Aorta (tissue), 5 donors: Measurements from ENCODE around the gene PLXNC1. TPM values are rescaled to one million over a fixed set of nuclear protein-coding genes. Genes with fewer than 3 reads are reported as not detected.

Source experiments
- ATAC-seq: fragments of 200-7000 bp; cut with Tn5 transposase; one replicate; pipeline ENCODE4 v1.9.1; 2022; ENCODE audit warnings: moderate library complexity; ENCODE audit not compliant: low FRiP score
- DNase-seq, 2 donors: peaks; one replicate each; pipeline ENCODE4 v3.0.0-alpha.2; 2020
- H3K27ac ChIP-seq, 2 donors: one replicate each; pipeline ENCODE4 v1.5.1; 2013; ENCODE audit warnings: low read length in 2 of 2, mild to moderate bottlenecking in 2 of 2, moderate library complexity in 2 of 2, control low read depth in 1 of 2, inconsistent platforms in 1 of 2, low read depth in 1 of 2
- H3K27me3 ChIP-seq, 2 donors: one replicate each; pipeline ENCODE4 v1.6.1; 2013; ENCODE audit warnings: control low read depth in 1 of 2, low read length in 1 of 2, mild to moderate bottlenecking in 1 of 2, moderate library complexity in 1 of 2; ENCODE audit not compliant: insufficient read depth in 2 of 2, control insufficient read depth in 1 of 2
- H3K36me3 ChIP-seq, 2 donors: one replicate each; pipeline ENCODE4 v1.6.1; 2013; ENCODE audit warnings: control low read depth in 1 of 2, low read length in 1 of 2, mild to moderate bottlenecking in 1 of 2; ENCODE audit not compliant: insufficient read depth in 2 of 2, control insufficient read depth in 1 of 2
- H3K4me1 ChIP-seq, 2 donors: one replicate each; pipeline ENCODE4 v1.6.1; 2013; ENCODE audit warnings: low read length in 2 of 2, control low read depth in 1 of 2, mild to moderate bottlenecking in 1 of 2, moderate library complexity in 1 of 2; ENCODE audit not compliant: insufficient read depth in 2 of 2, control insufficient read depth in 1 of 2
- H3K4me3 ChIP-seq, 2 donors: one replicate each; pipeline ENCODE4 v1.5.1; 2013; ENCODE audit warnings: low read length in 2 of 2, control low read depth in 1 of 2, mild to moderate bottlenecking in 1 of 2
- H3K9me3 ChIP-seq: one replicate; pipeline ENCODE4 v1.6.1; 2013; ENCODE audit warnings: mild to moderate bottlenecking, low read length; ENCODE audit not compliant: control insufficient read depth
- WGBS, 2 donors: extraction: QIAGEN DNeasy Blood & Tissue Kit; methylation state at CpG; one replicate each; pipeline ENCODE4 v1.1.7; 2013; 5-methylcytosine and 5-hydroxymethylcytosine counted together
- intact Hi-C, 2 donors: fragments of 100-400 bp; cut with DNase I; formaldehyde crosslinking; loops; one replicate each; pipeline versions ENCODE4 v1.14.2 to v1.15.0; 2022
- polyA plus RNA-seq, 2 donors: library from polyadenylated mRNA; stranded (reverse); fragments of 200-250 nt; gene quantifications; one replicate each; pipeline ENCODE4 v1.2.3, GENCODE V29; 2013
- total RNA-seq, 2 donors: library from RNA; stranded (reverse); fragmentation: NEBNext Ultra II Directional; extraction: Animal tissue kit (Norgen Biotek cat#: 25700); gene quantifications; one replicate each; pipeline ENCODE4 v1.2.1, GENCODE V29; 2021
- donor health status: healthy with polysubstance abuse.
- donor health status: Bipolar disorder and iron deficiency.
- donor health status: DM: no; HTN: no; CAD: no.
- donor health status: DM: no; HTN: no; CAD: no.
- donor health status: DM: yes; HTN: yes; CAD: no.

Gene PLXNC1
- total and polyA plus RNA-seq, 4 donors, result 1.2 to 26.8 (median 5.4) TPM

- ATAC-seq (no peak), DNase-seq (no peak)
- H3K27ac ChIP-seq, result no peak overlapping the region
- no peaks in the 10 kb centered on the region for H3K27me3 ChIP-seq
- H3K4me1 ChIP-seq, result no peaks in the 10 kb centered on the region
- no peaks in the 10 kb centered on the region for H3K36me3 ChIP-seq
- H3K9me3 ChIP-seq, result peaks cover 5% of the 10 kb centered on the region
- H3K4me3 ChIP-seq, result no peak overlapping the region
- intact Hi-C loops, result no loop called here
These were observed 29.7 kb downstream of the PLXNC1 start for GRCh38 chr12:94178054-94178453.

DNA sequence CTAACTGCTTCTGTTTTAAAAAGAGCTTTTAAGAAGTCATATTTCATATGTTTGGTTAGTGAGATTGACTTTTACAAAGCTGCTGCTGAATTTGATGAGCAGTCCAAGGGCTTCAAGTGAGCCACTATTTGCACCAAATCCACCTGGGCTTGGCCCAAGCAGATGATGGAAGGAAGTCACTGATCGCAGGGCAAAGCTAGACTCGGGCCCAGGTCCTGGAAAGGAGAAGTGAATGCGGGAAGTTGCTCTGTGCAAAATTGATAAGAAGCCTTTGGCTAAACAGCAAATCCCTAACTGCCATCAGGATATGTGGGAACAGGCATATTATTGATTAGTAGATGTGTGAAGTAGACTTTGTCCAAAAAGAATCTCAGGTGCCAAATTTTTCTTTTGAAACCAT lies 30.5 kb downstream of the PLXNC1 start:
- WGBS, 2 donors, result 88 to 93% methylated on average over 3 of the region's 3 CpGs
- Histone ChIP-seq H3K36me3 (no peaks in the 10 kb centered on the region), H3K9me3 (peaks cover 5% of the 10 kb centered on the region), H3K27ac (no peak overlapping the region), H3K4me1 (no peaks in the 10 kb centered on the region), H3K4me3 (no peak overlapping the region), H3K27me3 (no peaks in the 10 kb centered on the region)
- no peak for ATAC-seq
- no peak for DNase-seq
- intact Hi-C loops, result no loop called here

GRCh38 chr12:94179723-94180122 lies 31.3 kb downstream of the PLXNC1 start:
- H3K27me3 ChIP-seq, result no peaks in the 10 kb centered on the region
- no peak for ATAC-seq
- no peak overlapping the region for H3K4me3 ChIP-seq
- no peak for DNase-seq
- H3K9me3 ChIP-seq, result peaks cover 5% of the 10 kb centered on the region
- H3K4me1 ChIP-seq, result no peaks in the 10 kb centered on the region
- H3K36me3 ChIP-seq, result no peaks in the 10 kb centered on the region
- WGBS, 2 donors, result 64 to 65% methylated on average over 3 of the region's 3 CpGs
- intact Hi-C loops, result no loop called here
- no peak overlapping the region for H3K27ac ChIP-seq

DNA sequence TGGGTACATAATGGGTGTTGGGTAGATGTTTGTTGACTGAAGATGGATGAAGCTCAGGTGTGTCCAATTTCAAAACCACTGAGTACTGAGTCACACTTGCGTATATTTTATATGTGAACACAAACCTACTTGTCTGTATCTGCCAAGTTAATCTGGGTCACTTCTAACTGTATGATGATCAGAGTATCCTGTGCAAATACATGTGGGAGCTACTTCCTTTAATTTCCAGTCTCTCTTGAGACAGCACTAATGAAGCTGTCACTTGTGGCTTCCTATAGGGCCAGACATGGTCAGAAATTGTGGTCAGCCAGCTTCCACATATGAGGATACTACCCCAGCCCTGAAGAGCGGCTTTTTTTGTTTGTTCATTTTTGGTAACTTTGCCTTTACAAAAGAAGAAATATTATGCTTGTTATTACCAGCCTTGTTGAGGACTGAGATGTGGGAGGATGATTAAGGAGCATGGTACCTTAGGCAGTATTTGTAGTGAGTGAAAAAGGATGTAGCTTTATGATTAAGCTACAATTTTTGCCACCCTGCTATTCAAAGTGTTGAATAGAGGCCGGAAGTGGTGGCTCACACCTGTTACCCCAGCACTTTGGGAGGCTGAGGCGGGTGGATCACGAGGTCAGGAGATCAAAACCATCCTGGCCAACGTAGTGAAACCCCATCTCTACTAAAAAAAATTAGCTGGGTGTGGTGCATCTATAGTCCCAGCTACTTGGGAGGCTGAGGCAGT lies 32.4 kb downstream of the PLXNC1 start:
- no peak for ATAC-seq

GRCh38 chr12:94182986-94183707 lies 34.8 kb downstream of the PLXNC1 start:
- no peaks in the 10 kb centered on the region for H3K27me3 ChIP-seq
- H3K36me3 ChIP-seq, result no peaks in the 10 kb centered on the region
- H3K9me3 ChIP-seq, result peaks cover 5% of the 10 kb centered on the region
- H3K27ac ChIP-seq, result no peak overlapping the region
- DNase-seq (no peak), ATAC-seq (no peak)
- intact Hi-C loops, result no loop called here
- H3K4me1 ChIP-seq, result no peaks in the 10 kb centered on the region
- WGBS, 2 donors, result 38 to 41% methylated on average over 5 of the region's 5 CpGs
- no peak overlapping the region for H3K4me3 ChIP-seq

More for the DNA sequence above, 32.4 kb downstream of the PLXNC1 start:
- no peaks in the 10 kb centered on the region for H3K27me3 ChIP-seq
- intact Hi-C loops, result no loop called here
- no peak for DNase-seq
- H3K9me3 ChIP-seq, result peaks cover 5% of the 10 kb centered on the region
- no peak overlapping the region for H3K4me3 ChIP-seq
- no peak overlapping the region for H3K27ac ChIP-seq
- 90 to 93% methylated on average over 6 of the region's 6 CpGs for WGBS, 2 donors
- no peaks in the 10 kb centered on the region for H3K4me1 ChIP-seq
- no peaks in the 10 kb centered on the region for H3K36me3 ChIP-seq

GRCh38 chr12:94183708-94184379 lies 35.5 kb downstream of the PLXNC1 start:
- no peak overlapping the region for H3K27ac ChIP-seq
- 91% methylated on average over 9 of the region's 9 CpGs for WGBS, 2 donors
- no peaks in the 10 kb centered on the region for H3K27me3 ChIP-seq
- H3K9me3 ChIP-seq, result peaks cover under 1% of the 10 kb centered on the region
- DNase-seq (no peak), ATAC-seq (no peak)
- no peaks in the 10 kb centered on the region for H3K36me3 ChIP-seq
- H3K4me3 ChIP-seq, result no peak overlapping the region
- intact Hi-C loops, result no loop called here
- H3K4me1 ChIP-seq, result no peaks in the 10 kb centered on the region

DNA sequence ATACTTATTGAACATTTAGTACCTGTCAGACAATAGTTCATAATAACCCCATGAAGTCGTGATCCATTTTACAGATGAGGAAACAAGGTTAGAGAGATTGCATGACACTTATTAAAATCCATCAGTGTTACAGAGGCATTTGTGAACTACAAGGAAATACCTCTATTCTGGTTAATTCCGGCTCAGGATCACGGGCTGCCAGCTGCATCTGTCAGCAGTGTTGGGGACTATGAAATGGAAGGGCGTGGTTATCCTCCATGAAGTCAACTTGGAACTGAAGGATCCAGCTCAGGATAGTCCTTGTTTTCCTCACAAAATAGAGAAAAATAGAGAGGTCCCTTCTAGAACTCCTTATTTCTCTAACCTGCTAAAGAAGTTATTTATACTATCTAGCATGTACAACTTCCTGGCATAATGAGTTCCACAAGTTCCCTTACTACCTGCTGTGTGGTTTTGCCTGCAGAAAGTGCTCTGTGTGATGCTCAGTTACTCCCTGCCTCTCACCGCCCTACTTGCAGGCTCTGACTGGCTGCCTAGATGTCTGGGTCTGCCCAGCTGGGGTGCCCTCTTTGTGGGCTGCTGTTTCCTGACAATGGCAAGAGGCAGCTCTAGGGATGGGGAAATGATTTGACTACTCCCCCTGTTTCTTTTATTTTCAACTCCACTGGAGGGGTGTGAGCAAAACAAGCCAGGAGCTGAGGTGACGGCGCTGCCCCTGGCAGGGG lies 36.8 kb downstream of the PLXNC1 start:
- 86 to 87% methylated on average over 7 of the region's 7 CpGs for WGBS, 2 donors
- Histone ChIP-seq H3K4me3 (no peak overlapping the region), H3K27me3 (no peaks in the 10 kb centered on the region), H3K27ac (no peak overlapping the region), H3K36me3 (no peaks in the 10 kb centered on the region), H3K9me3 (no peaks in the 10 kb centered on the region), H3K4me1 (no peaks in the 10 kb centered on the region)
- ATAC-seq, result no peak
- no peak for DNase-seq
- intact Hi-C loops, result no loop called here

GRCh38 chr12:94185801-94186200 lies 37.4 kb downstream of the PLXNC1 start:
- no peak for ATAC-seq
- no peaks in the 10 kb centered on the region for H3K4me1 ChIP-seq
- no peaks in the 10 kb centered on the region for H3K36me3 ChIP-seq
- intact Hi-C loops, result no loop called here
- no peak overlapping the region for H3K4me3 ChIP-seq
- no peaks in the 10 kb centered on the region for H3K9me3 ChIP-seq
- H3K27me3 ChIP-seq, result no peaks in the 10 kb centered on the region
- 88 to 91% methylated on average over 7 of the region's 7 CpGs for WGBS, 2 donors
- H3K27ac ChIP-seq, result no peak overlapping the region
- no peak for DNase-seq
